Measurements from ENCODE around the gene CYFIP2.

Gene CYFIP2

GRCh38 chr5:157327771-157328170 lies 61.8 kb downstream of the CYFIP2 start:
- no peak for DNase-seq

GRCh38 chr5:157328277-157328912 lies 62.5 kb downstream of the CYFIP2 start:
- peak; percentile 75 for DNase-seq

- DNase-seq, result no peak
These were observed 65.9 kb downstream of the CYFIP2 start for GRCh38 chr5:157331807-157332206.

- no peak for DNase-seq
These were observed 69.9 kb downstream of the CYFIP2 start for GRCh38 chr5:157335534-157336422.

- DNase-seq, result no peak
These were observed 70.5 kb downstream of the CYFIP2 start for GRCh38 chr5:157336423-157336744.

- no peak for DNase-seq
These were observed 73.5 kb downstream of the CYFIP2 start for GRCh38 chr5:157339409-157339808.

- no peak for DNase-seq
These were observed 77.0 kb downstream of the CYFIP2 start for GRCh38 chr5:157342822-157343402.

GRCh38 chr5:157343842-157344790 lies 78.2 kb downstream of the CYFIP2 start:
- DNase-seq, result peak; percentile 25

- no peak for DNase-seq
These were observed 79.1 kb downstream of the CYFIP2 start for GRCh38 chr5:157345067-157345466.

- DNase-seq, result no peak
These were observed 79.6 kb downstream of the CYFIP2 start for GRCh38 chr5:157345485-157345884.

GRCh38 chr5:157347301-157348048 lies 81.6 kb downstream of the CYFIP2 start:
- DNase-seq, result no peak

GRCh38 chr5:157348049-157348400 lies 82.1 kb downstream of the CYFIP2 start:
- DNase-seq, result no peak

GRCh38 chr5:157350939-157351801 lies 85.2 kb downstream of the CYFIP2 start:
- DNase-seq, result no peak

- no peak for DNase-seq
These were observed 85.8 kb downstream of the CYFIP2 start for GRCh38 chr5:157351802-157352092.

GRCh38 chr5:157352756-157353340 lies 86.9 kb downstream of the CYFIP2 start:
- DNase-seq, result no peak

GRCh38 chr5:157354800-157355199 lies 88.9 kb downstream of the CYFIP2 start:
- no peak for DNase-seq

GRCh38 chr5:157356576-157356975 lies 90.7 kb downstream of the CYFIP2 start:
- DNase-seq, result no peak

GRCh38 chr5:157357823-157358222 lies 91.9 kb downstream of the CYFIP2 start:
- DNase-seq, result no peak

GRCh38 chr5:157358871-157359270 lies 92.9 kb downstream of the CYFIP2 start:
- no peak for DNase-seq

- DNase-seq, result no peak
These were observed 93.6 kb downstream of the CYFIP2 start for GRCh38 chr5:157359356-157360055.

All from midbrain (tissue), 1 donor.